Glutamatergic neuron (in vitro differentiated cells): ENCODE data around the gene CASP4. TPM values are rescaled to one million over a fixed set of nuclear protein-coding genes. Genes with fewer than 3 reads are reported as not detected.

Experiments used
- DNase-seq: peaks from one replicate; pipeline ENCODE4 v3.0.0; 2022
- H3K27ac Mint-ChIP-seq: one replicate; pipeline ENCODE4 v1.8.0; 2020; ENCODE audit warnings: mild to moderate bottlenecking, mixed read lengths, inconsistent platforms; ENCODE audit not compliant: unreplicated experiment
- H3K27me3 Mint-ChIP-seq: one replicate; pipeline ENCODE4 v1.8.0; 2020; ENCODE audit warnings: mild to moderate bottlenecking, moderate library complexity, mixed read lengths, inconsistent platforms; ENCODE audit not compliant: unreplicated experiment
- H3K36me3 Mint-ChIP-seq: one replicate; pipeline ENCODE4 v1.8.0; 2020; ENCODE audit warnings: mild to moderate bottlenecking, mixed read lengths, inconsistent platforms; ENCODE audit not compliant: unreplicated experiment
- H3K4me1 Mint-ChIP-seq: one replicate; pipeline ENCODE4 v1.8.0; 2020; ENCODE audit warnings: mild to moderate bottlenecking, low read depth, mixed read lengths, inconsistent platforms; ENCODE audit not compliant: unreplicated experiment
- H3K4me3 Mint-ChIP-seq: one replicate; pipeline ENCODE4 v1.8.0; 2020; ENCODE audit warnings: mild to moderate bottlenecking, mixed read lengths, inconsistent platforms; ENCODE audit not compliant: unreplicated experiment
- H3K9me3 Mint-ChIP-seq: one replicate; pipeline ENCODE4 v1.8.0; 2020; ENCODE audit warnings: mild to moderate bottlenecking, moderate library complexity, mixed read lengths, inconsistent platforms; ENCODE audit not compliant: unreplicated experiment
- total RNA-seq: library from RNA; stranded (reverse); fragmentation: NEBNext Ultra II Directional; extraction: Animal tissue kit (Norgen Biotek cat#: 25700); gene quantifications from one replicate; pipeline ENCODE4 v1.2.1, GENCODE V29; 2021; ENCODE audit not compliant: unreplicated experiment
- TF ChIP-seq, protein P1 (sequence below): fragments of 200-600 bp; sonication (generic); IDR thresholded peaks from one replicate; pipeline ENCODE4 v1.5.0; 2021; ENCODE audit not compliant: partially characterized antibody, unreplicated experiment

The CASP4 gene
- total RNA-seq, 1 donor from 2014 or later: not detected

DNA sequence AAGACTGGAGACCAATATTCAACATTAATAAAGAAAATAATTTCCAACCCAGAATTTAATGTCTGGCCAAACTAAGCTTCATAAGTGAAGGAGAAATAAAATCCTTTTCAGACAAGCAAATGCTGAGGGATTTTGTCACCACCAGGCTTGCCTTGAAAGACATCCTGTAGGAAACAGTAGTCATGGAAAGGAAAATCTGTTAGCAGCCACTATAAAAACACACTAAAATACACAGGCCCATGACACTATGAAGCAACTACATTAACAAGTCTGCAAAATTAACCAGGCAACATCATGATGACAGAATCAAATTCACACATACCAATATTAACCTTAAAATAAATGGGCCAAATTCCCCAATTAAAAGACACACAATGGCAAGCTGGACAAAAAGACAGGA, 2.4 kb upstream of the CASP4 start:
- Mint-ChIP-seq H3K4me3 (no peak overlapping the region), H3K27me3 (no peaks in the 10 kb centered on the region), H3K36me3 (no peaks in the 10 kb centered on the region), H3K4me1 (no peaks in the 10 kb centered on the region), H3K9me3 (no peaks in the 10 kb centered on the region), H3K27ac (no peak overlapping the region)
- no peak for DNase-seq
- TF ChIP-seq, protein P1, sequence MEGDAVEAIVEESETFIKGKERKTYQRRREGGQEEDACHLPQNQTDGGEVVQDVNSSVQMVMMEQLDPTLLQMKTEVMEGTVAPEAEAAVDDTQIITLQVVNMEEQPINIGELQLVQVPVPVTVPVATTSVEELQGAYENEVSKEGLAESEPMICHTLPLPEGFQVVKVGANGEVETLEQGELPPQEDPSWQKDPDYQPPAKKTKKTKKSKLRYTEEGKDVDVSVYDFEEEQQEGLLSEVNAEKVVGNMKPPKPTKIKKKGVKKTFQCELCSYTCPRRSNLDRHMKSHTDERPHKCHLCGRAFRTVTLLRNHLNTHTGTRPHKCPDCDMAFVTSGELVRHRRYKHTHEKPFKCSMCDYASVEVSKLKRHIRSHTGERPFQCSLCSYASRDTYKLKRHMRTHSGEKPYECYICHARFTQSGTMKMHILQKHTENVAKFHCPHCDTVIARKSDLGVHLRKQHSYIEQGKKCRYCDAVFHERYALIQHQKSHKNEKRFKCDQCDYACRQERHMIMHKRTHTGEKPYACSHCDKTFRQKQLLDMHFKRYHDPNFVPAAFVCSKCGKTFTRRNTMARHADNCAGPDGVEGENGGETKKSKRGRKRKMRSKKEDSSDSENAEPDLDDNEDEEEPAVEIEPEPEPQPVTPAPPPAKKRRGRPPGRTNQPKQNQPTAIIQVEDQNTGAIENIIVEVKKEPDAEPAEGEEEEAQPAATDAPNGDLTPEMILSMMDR: no peak

DNA sequence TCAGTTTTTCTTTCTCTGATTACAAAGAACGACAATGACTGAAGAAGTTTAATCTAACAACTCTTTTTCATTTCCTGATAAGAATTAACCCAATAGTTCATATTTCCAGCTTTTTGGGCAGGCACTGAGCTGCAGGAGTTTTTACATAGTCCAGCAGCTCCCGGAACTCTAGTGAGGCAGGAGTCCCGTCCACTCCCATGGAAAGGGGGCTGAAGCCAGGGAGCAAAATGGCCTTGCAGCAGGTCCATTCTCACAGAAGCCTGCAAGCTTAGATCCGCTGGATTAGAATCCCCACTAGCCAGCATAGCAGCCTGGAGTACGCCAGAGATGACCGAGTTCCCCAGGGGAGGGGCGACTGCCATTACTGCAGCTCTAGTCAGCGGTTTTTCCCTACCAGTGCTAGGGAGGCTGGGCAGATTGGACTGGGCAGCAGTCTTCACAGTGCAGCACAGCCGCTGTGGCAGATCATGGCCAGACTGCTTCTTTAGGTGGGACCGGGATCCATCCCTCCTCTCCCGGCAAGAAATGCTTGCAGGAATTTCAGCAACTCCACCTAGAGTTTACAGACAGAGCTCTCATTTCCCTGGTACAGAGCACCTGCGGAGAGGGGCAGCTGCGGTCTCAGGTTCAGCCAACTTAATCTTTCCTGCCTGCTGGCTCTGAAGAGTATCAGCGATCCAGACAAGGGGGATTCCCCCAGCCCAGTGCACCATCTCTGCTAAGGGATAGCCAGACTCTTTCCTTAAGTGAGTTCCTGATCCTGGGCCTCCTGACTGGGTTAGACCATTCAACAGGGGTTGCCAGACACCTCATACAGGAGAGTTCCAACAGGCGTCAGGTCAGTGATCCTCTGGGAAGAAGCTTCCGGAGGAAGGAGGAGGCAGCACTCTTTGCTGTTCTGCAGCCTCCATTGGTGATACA, 742 bp upstream of the CASP4 start:
- H3K36me3 Mint-ChIP-seq: no peaks in the 10 kb centered on the region
- TF ChIP-seq, protein P1: no peak
- no peaks in the 10 kb centered on the region for H3K27me3 Mint-ChIP-seq
- no peaks in the 10 kb centered on the region for H3K9me3 Mint-ChIP-seq
- no peak overlapping the region for H3K27ac Mint-ChIP-seq
- no peaks in the 10 kb centered on the region for H3K4me1 Mint-ChIP-seq
- peak; percentile 40 for DNase-seq
- H3K4me3 Mint-ChIP-seq: no peak overlapping the region

DNA sequence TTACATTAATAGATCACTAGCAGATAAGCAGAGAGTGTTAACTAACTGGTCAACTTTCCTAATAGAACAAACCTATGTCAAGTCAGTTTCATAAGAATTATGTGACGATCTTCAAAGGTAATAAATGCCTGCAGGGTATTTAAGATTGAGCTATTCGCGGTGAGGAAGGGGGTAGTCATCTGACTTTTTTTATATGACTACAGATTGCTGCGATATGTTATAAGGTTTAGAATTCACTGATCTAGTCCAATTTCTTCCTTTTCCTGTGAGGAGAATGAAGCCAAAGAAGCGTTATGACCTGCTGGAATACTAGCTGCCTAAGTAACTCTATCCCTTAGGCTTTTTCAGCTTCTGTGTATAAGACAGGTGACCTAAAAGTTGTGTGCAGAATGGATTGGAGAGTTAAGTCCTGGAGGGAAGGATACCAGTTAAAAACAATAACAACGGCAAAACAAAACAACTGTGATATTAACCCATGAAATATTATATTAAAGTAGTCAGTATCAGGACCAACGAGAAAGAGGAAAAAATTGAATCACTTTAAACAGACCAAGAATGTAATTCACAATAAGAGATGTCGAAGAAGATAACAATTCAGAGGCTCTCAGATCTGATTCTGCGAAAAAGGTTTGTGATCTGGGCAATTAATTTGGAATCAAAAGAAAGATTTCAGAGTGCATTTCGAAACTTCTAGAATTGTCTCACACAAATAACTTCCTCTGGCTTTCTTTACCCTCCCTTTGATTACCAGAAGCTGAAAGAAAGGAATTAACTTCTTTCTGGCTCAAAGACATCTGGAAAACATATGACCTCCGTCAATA, 630 bp downstream of the CASP4 start:
- DNase-seq: no peak
- H3K4me3 Mint-ChIP-seq: no peak overlapping the region
- TF ChIP-seq, protein P1: no peak
- no peaks in the 10 kb centered on the region for H3K36me3 Mint-ChIP-seq
- H3K27ac Mint-ChIP-seq: no peak overlapping the region
- H3K4me1 Mint-ChIP-seq: no peaks in the 10 kb centered on the region
- H3K9me3 Mint-ChIP-seq: peaks cover 4% of the 10 kb centered on the region
- no peaks in the 10 kb centered on the region for H3K27me3 Mint-ChIP-seq

DNA sequence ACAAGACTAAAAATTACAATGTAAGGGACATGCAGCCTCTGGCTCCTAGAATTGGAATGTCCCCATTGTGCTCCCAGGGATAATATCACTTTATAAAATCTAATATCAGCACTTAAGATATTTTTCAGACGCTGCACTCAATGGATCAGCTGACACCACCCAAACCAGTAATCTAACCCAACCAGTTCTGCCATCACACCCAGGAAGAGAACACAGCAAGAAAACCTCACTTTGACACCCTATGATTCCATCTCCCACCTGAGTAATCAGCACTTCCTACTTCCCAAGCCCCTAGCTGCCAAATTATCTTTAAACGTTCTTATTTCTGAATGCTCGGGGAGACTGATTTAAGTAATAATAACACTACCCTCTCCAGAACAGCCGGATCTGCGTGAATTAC, 2.6 kb downstream of the CASP4 start:
- Mint-ChIP-seq H3K36me3 (no peaks in the 10 kb centered on the region), H3K4me3 (no peak overlapping the region), H3K27me3 (no peaks in the 10 kb centered on the region), H3K27ac (no peak overlapping the region), H3K9me3 (peaks cover 4% of the 10 kb centered on the region), H3K4me1 (no peaks in the 10 kb centered on the region)
- DNase-seq: no peak
- TF ChIP-seq, protein P1: no peak
